Measurements from ENCODE around the gene WDR54.

The WDR54 gene

DNA sequence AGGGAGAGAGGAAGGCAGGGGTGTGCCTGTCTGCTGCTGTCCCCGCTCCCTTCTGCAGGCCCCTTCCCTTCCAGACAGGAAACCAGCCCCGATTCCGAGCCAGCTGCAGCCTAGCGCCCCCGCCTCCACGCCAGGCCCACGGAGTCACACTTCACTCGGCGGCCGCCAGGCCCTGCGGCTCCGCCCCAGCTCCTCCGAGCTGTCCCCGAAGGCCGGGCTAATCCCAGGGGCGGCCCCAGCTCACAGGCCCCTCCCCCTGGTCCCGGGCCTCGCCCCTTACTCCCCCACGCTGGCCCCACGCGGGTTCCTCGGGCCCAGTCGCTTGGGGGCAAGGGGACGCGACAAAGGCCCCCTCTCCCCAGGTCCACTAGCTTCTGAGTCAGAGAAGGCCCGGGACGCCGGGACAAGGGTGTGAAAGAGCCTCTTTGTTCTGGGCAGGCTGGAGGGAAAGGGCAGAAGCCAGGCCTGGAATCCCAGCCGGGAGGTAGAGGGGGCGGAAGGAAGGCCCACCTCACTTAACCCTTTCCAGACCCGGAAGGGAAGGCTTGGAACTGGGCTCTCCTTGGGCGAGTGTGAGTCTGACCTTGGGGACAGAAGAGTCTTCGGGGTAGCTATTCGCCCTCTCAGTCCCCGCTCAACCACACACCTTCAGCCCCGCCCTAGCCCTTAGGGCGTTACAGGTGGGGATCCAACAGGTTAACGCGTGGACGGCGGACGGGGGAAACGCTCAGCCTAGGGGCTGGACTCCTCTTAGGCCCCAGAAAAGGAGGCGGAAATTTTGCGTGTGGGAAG lies 19.0 kb downstream of the WDR54 start (continued):
- TF ChIP-seq, protein P1, sequence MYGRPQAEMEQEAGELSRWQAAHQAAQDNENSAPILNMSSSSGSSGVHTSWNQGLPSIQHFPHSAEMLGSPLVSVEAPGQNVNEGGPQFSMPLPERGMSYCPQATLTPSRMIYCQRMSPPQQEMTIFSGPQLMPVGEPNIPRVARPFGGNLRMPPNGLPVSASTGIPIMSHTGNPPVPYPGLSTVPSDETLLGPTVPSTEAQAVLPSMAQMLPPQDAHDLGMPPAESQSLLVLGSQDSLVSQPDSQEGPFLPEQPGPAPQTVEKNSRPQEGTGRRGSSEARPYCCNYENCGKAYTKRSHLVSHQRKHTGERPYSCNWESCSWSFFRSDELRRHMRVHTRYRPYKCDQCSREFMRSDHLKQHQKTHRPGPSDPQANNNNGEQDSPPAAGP (tag by site-specific recombination; IDR thresholded peaks at IDR 0.05), result peak; percentile 37; the same call in 1 of the 2 replicates
- TF ChIP-seq ZNF311 (tag by site-specific recombination; IDR thresholded peaks at IDR 0.05; ENCODE audit: borderline replicate concordance), result no peak
- TF ChIP-seq, protein P2, sequence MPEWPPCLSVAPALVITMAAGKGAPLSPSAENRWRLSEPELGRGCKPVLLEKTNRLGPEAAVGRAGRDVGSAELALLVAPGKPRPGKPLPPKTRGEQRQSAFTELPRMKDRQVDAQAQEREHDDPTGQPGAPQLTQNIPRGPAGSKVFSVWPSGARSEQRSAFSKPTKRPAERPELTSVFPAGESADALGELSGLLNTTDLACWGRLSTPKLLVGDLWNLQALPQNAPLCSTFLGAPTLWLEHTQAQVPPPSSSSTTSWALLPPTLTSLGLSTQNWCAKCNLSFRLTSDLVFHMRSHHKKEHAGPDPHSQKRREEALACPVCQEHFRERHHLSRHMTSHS (tag by site-specific recombination; IDR thresholded peaks at IDR 0.05), result no peak
- no peak for TF ChIP-seq ZNF830 (tag by site-specific recombination; IDR thresholded peaks at IDR 0.05; ENCODE audit: low read depth)
- TF ChIP-seq GLI2 (tag by site-specific recombination; IDR thresholded peaks at IDR 0.05; ENCODE audit: borderline replicate concordance, low read depth), result no peak
- peak; percentile 30; the same call in 1 of the 2 replicates for TF ChIP-seq ZIC2 (tag by site-specific recombination; IDR thresholded peaks at IDR 0.05)
- no peak for TF ChIP-seq ZFP37 (tag by site-specific recombination; IDR thresholded peaks at IDR 0.05)
- no peak for TF ChIP-seq ZFP3 (tag by site-specific recombination; IDR thresholded peaks at IDR 0.05; ENCODE audit: low read depth)
- no peak for TF ChIP-seq ZNF2 (tag by site-specific recombination; IDR thresholded peaks at IDR 0.05)
- TF ChIP-seq, protein P3, sequence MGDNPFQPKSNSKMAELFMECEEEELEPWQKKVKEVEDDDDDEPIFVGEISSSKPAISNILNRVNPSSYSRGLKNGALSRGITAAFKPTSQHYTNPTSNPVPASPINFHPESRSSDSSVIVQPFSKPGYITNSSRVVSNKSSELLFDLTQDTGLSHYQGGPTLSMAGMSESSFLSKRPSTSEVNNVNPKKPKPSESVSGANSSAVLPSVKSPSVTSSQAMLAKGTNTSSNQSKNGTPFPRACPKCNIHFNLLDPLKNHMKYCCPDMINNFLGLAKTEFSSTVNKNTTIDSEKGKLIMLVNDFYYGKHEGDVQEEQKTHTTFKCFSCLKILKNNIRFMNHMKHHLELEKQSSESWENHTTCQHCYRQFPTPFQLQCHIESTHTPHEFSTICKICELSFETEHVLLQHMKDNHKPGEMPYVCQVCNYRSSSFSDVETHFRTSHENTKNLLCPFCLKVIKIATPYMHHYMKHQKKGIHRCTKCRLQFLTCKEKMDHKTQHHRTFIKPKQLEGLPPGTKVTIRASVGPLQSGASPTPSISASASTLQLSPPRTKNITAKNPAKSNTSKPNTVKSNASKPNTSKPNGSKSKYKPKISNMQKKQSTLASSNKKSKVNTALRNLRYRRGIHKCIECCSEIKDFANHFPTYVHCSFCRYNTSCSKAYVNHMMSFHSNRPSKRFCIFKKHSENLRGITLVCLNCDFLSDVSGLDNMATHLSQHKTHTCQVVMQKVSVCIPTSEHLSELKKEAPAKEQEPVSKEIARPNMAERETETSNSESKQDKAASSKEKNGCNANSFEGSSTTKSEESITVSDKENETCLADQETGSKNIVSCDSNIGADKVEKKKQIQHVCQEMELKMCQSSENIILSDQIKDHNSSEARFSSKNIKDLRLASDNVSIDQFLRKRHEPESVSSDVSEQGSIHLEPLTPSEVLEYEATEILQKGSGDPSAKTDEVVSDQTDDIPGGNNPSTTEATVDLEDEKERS (tag by site-specific recombination; IDR thresholded peaks at IDR 0.05), result no peak
- no peak for TF ChIP-seq ZNF174 (tag by site-specific recombination; IDR thresholded peaks at IDR 0.05)
- TF ChIP-seq ZNF37A (tag by site-specific recombination; IDR thresholded peaks at IDR 0.05), result no peak
- TF ChIP-seq, protein P4, sequence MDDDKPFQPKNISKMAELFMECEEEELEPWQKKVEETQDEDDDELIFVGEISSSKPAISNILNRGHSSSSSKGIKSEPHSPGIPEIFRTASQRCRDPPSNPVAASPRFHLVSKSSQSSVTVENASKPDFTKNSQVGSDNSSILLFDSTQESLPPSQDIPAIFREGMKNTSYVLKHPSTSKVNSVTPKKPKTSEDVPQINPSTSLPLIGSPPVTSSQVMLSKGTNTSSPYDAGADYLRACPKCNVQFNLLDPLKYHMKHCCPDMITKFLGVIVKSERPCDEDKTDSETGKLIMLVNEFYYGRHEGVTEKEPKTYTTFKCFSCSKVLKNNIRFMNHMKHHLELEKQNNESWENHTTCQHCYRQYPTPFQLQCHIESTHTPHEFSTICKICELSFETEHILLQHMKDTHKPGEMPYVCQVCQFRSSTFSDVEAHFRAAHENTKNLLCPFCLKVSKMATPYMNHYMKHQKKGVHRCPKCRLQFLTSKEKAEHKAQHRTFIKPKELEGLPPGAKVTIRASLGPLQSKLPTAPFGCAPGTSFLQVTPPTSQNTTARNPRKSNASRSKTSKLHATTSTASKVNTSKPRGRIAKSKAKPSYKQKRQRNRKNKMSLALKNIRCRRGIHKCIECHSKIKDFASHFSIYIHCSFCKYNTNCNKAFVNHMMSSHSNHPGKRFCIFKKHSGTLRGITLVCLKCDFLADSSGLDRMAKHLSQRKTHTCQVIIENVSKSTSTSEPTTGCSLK (tag by site-specific recombination; IDR thresholded peaks at IDR 0.05), result no peak
- TF ChIP-seq GLIS2 (tag by site-specific recombination; IDR thresholded peaks at IDR 0.05), result peak; percentile 100
- TF ChIP-seq, protein P5, sequence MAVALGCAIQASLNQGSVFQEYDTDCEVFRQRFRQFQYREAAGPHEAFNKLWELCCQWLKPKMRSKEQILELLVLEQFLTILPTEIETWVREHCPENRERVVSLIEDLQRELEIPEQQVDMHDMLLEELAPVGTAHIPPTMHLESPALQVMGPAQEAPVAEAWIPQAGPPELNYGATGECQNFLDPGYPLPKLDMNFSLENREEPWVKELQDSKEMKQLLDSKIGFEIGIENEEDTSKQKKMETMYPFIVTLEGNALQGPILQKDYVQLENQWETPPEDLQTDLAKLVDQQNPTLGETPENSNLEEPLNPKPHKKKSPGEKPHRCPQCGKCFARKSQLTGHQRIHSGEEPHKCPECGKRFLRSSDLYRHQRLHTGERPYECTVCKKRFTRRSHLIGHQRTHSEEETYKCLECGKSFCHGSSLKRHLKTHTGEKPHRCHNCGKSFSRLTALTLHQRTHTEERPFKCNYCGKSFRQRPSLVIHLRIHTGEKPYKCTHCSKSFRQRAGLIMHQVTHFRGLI (tag by site-specific recombination; IDR thresholded peaks at IDR 0.05), result no peak
- no peak; the same call in 1 of the 2 replicates for TF ChIP-seq TCF7L2 (IDR thresholded peaks at IDR 0.05; ENCODE audit: borderline replicate concordance, low read depth, low read length)
- no peak for TF ChIP-seq ZNF792 (tag by site-specific recombination; IDR thresholded peaks at IDR 0.05)
- TF ChIP-seq SCRT1 (tag by site-specific recombination; IDR thresholded peaks at IDR 0.05; ENCODE audit: borderline replicate concordance), result peak; percentile 100
- TF ChIP-seq KLF10 (tag by site-specific recombination; IDR thresholded peaks at IDR 0.05), result no peak; the same call in 1 of the 2 replicates
- TF ChIP-seq, protein P6, sequence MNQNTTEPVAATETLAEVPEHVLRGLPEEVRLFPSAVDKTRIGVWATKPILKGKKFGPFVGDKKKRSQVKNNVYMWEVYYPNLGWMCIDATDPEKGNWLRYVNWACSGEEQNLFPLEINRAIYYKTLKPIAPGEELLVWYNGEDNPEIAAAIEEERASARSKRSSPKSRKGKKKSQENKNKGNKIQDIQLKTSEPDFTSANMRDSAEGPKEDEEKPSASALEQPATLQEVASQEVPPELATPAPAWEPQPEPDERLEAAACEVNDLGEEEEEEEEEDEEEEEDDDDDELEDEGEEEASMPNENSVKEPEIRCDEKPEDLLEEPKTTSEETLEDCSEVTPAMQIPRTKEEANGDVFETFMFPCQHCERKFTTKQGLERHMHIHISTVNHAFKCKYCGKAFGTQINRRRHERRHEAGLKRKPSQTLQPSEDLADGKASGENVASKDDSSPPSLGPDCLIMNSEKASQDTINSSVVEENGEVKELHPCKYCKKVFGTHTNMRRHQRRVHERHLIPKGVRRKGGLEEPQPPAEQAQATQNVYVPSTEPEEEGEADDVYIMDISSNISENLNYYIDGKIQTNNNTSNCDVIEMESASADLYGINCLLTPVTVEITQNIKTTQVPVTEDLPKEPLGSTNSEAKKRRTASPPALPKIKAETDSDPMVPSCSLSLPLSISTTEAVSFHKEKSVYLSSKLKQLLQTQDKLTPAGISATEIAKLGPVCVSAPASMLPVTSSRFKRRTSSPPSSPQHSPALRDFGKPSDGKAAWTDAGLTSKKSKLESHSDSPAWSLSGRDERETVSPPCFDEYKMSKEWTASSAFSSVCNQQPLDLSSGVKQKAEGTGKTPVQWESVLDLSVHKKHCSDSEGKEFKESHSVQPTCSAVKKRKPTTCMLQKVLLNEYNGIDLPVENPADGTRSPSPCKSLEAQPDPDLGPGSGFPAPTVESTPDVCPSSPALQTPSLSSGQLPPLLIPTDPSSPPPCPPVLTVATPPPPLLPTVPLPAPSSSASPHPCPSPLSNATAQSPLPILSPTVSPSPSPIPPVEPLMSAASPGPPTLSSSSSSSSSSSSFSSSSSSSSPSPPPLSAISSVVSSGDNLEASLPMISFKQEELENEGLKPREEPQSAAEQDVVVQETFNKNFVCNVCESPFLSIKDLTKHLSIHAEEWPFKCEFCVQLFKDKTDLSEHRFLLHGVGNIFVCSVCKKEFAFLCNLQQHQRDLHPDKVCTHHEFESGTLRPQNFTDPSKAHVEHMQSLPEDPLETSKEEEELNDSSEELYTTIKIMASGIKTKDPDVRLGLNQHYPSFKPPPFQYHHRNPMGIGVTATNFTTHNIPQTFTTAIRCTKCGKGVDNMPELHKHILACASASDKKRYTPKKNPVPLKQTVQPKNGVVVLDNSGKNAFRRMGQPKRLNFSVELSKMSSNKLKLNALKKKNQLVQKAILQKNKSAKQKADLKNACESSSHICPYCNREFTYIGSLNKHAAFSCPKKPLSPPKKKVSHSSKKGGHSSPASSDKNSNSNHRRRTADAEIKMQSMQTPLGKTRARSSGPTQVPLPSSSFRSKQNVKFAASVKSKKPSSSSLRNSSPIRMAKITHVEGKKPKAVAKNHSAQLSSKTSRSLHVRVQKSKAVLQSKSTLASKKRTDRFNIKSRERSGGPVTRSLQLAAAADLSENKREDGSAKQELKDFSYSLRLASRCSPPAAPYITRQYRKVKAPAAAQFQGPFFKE (tag by site-specific recombination; IDR thresholded peaks at IDR 0.05; ENCODE audit: borderline replicate concordance), result no peak
- TF ChIP-seq ZNF48 (tag by site-specific recombination; IDR thresholded peaks at IDR 0.05), result no peak
- TF ChIP-seq ZNF155 (tag by site-specific recombination; IDR thresholded peaks at IDR 0.05), result no peak
- TF ChIP-seq ZNF16 (tag by site-specific recombination; IDR thresholded peaks at IDR 0.05; ENCODE audit: low read depth), result no peak
- TF ChIP-seq ZNF629 (tag by site-specific recombination; IDR thresholded peaks at IDR 0.05), result peak; percentile 31; the same call in 1 of the 2 replicates
